ENCODE results near the gene LINC00305. TPM values are rescaled to one million over a fixed set of nuclear protein-coding genes. Genes with fewer than 3 reads are reported as not detected.

LINC00305 gene
- total RNA-seq, 4 donors from 2014 or later: not detected

GRCh38 chr18:64134044-64134747 lies 14.7 kb downstream of the LINC00305 start:
- Histone ChIP-seq H3K4me3 (no peak overlapping the region), H3K4me1 (no peaks in the 10 kb centered on the region), H3K9me3 (no peaks in the 10 kb centered on the region), H3K36me3 (no peaks in the 10 kb centered on the region), H3K27me3 (no peaks in the 10 kb centered on the region), H3K27ac (no peak overlapping the region)
- TF ChIP-seq POLR2AphosphoS5 (IDR thresholded peaks at IDR 0.05) (no peak), CTCF (IDR thresholded peaks at IDR 0.05) (no peak)
- DNase-seq: no peak
- WGBS, 2 donors (ENCODE audit: low coverage in 1 of 2): 68 to 69% methylated on average over 6 of the region's 6 CpGs
- in situ Hi-C loops (cut with MboI; ENCODE audit: low pct_ligation_motif_present in 1 of 4, low pct_unique_long_range_greater_than_20kb in 1 of 4, low sequenced_read_pairs in 3 of 4) (no loop called here), intact Hi-C loops (cut with DNase I; ENCODE audit: low total_unique reads) (no loop called here)

- in situ Hi-C loops (cut with MboI; ENCODE audit: low pct_ligation_motif_present in 1 of 4, low pct_unique_long_range_greater_than_20kb in 1 of 4, low sequenced_read_pairs in 3 of 4): no loop called here
- WGBS, 2 donors (ENCODE audit: low coverage in 1 of 2): 63% methylated on average over 2 of the region's 2 CpGs; no CpG with 5 or more reads in 1 of the 2 donors
Observed at GRCh38 chr18:64132871-64133270, 16.0 kb downstream of the LINC00305 start.

GRCh38 chr18:64131314-64131713 lies 17.6 kb downstream of the LINC00305 start:
- WGBS, 2 donors (ENCODE audit: low coverage in 1 of 2): 81 to 92% methylated on average over 2 of the region's 2 CpGs
- no peaks in the 10 kb centered on the region for H3K36me3 ChIP-seq
- H3K27me3 ChIP-seq: no peaks in the 10 kb centered on the region
- no peak for DNase-seq
- intact Hi-C loops (cut with DNase I; ENCODE audit: low total_unique reads) (no loop called here), in situ Hi-C loops (cut with MboI; ENCODE audit: low pct_ligation_motif_present in 1 of 4, low pct_unique_long_range_greater_than_20kb in 1 of 4, low sequenced_read_pairs in 3 of 4) (no loop called here)
- H3K4me1 ChIP-seq: no peaks in the 10 kb centered on the region
- no peak overlapping the region for H3K4me3 ChIP-seq
- H3K27ac ChIP-seq: no peak overlapping the region
- TF ChIP-seq POLR2A (IDR thresholded peaks at IDR 0.05): no peak
- no peak for TF ChIP-seq CTCF (IDR thresholded peaks at IDR 0.05)
- no peak for TF ChIP-seq EP300 (IDR thresholded peaks at IDR 0.05; ENCODE audit: low read depth)
- no peak for TF ChIP-seq POLR2AphosphoS5 (IDR thresholded peaks at IDR 0.05)
- no peaks in the 10 kb centered on the region for H3K9me3 ChIP-seq

More at GRCh38 chr18:64132871-64133270, 16.0 kb downstream of the LINC00305 start:
- H3K36me3 ChIP-seq: no peaks in the 10 kb centered on the region
- TF ChIP-seq CTCF (IDR thresholded peaks at IDR 0.05) (no peak), POLR2A (IDR thresholded peaks at IDR 0.05) (no peak), POLR2AphosphoS5 (IDR thresholded peaks at IDR 0.05) (no peak), EP300 (IDR thresholded peaks at IDR 0.05; ENCODE audit: low read depth) (no peak)
- intact Hi-C loops (cut with DNase I; ENCODE audit: low total_unique reads): no loop called here
- no peak for DNase-seq
- no peaks in the 10 kb centered on the region for H3K9me3 ChIP-seq
- no peak overlapping the region for H3K27ac ChIP-seq
- no peaks in the 10 kb centered on the region for H3K4me1 ChIP-seq
- H3K4me3 ChIP-seq: no peak overlapping the region
- H3K27me3 ChIP-seq: no peaks in the 10 kb centered on the region

GRCh38 chr18:64127172-64127571 lies 21.7 kb downstream of the LINC00305 start:
- H3K4me3 ChIP-seq: no peak overlapping the region
- no peak overlapping the region for H3K27ac ChIP-seq
- TF ChIP-seq POLR2AphosphoS5 (IDR thresholded peaks at IDR 0.05) (no peak), POLR2A (IDR thresholded peaks at IDR 0.05) (no peak), EP300 (IDR thresholded peaks at IDR 0.05; ENCODE audit: low read depth) (no peak), CTCF (IDR thresholded peaks at IDR 0.05) (no peak)
- no peaks in the 10 kb centered on the region for H3K27me3 ChIP-seq
- no peaks in the 10 kb centered on the region for H3K36me3 ChIP-seq
- H3K9me3 ChIP-seq: no peaks in the 10 kb centered on the region
- H3K4me1 ChIP-seq: no peaks in the 10 kb centered on the region
- no peak for DNase-seq
- 70% methylated on average over 2 of the region's 2 CpGs; no CpG with 5 or more reads in 1 of the 2 donors for WGBS, 2 donors (ENCODE audit: low coverage in 1 of 2)
- in situ Hi-C loops (cut with MboI; ENCODE audit: low pct_ligation_motif_present in 1 of 4, low pct_unique_long_range_greater_than_20kb in 1 of 4, low sequenced_read_pairs in 3 of 4): no loop called here
- intact Hi-C loops (cut with DNase I; ENCODE audit: low total_unique reads): no loop called here
